ENCODE results near the gene SRRM4. TPM values are rescaled to one million over a fixed set of nuclear protein-coding genes. Genes with fewer than 3 reads are reported as not detected.

The SRRM4 gene
- total RNA-seq, 4 donors from 2014 or later: not detected

DNA sequence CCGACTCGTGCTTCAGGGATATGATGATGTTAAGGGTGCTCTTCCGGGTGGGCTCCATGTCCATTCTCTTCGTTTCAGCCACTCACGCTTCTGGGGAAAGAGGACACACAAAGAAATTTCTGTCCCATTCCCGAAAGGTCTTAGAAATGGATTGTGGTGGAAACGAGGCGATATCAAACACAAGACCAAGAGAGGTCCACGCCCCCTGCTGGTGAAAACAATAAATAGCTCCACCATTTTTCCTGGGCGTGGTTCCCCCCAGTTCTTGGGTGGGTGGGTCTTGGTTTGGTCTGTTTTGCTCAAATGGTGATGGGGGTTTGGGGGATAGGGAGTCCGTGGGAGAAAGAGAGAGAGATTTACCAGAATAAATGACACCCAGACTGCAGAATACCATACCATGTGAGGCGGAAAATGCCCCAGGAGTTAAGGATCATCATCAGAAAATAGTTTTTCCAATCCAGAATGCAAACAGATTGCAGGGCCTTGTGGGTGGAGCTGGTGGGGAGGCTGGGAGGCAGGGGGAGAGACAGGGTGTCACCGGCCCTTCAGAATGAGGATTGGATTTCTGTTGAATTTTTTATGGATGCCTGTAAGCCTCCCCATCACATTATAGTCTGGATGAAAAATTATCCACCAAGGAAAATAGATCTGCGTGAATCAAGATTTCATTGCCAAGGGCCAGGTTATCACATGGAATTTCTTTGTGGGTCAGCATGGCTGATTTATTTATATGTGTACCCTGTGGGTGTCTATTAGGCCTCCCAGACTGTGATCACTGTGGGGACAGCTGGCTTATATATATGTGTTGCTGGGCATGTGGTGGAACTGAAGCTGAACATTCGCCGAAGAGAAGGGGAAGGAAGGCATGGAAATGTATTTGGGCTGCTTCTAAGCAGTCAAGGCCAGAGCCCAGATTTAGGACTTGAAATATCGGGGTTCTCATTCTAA lies 55.8 kb downstream of the SRRM4 start:
- TF ChIP-seq EP300 (IDR thresholded peaks at IDR 0.05) (no peak), POLR2AphosphoS5 (IDR thresholded peaks at IDR 0.05) (no peak), POLR2A (IDR thresholded peaks at IDR 0.05) (no peak)
- TF ChIP-seq, protein P1, sequence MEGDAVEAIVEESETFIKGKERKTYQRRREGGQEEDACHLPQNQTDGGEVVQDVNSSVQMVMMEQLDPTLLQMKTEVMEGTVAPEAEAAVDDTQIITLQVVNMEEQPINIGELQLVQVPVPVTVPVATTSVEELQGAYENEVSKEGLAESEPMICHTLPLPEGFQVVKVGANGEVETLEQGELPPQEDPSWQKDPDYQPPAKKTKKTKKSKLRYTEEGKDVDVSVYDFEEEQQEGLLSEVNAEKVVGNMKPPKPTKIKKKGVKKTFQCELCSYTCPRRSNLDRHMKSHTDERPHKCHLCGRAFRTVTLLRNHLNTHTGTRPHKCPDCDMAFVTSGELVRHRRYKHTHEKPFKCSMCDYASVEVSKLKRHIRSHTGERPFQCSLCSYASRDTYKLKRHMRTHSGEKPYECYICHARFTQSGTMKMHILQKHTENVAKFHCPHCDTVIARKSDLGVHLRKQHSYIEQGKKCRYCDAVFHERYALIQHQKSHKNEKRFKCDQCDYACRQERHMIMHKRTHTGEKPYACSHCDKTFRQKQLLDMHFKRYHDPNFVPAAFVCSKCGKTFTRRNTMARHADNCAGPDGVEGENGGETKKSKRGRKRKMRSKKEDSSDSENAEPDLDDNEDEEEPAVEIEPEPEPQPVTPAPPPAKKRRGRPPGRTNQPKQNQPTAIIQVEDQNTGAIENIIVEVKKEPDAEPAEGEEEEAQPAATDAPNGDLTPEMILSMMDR (IDR thresholded peaks at IDR 0.05): peak in 1 of 2 donors; percentile 16
- DNase-seq (ENCODE audit: low spot score in 2 of 2): no peak

GRCh38 chr12:119044094-119044493 lies 62.8 kb downstream of the SRRM4 start:
- 80% methylated on average over 6 of the region's 6 CpGs for WGBS
- Histone ChIP-seq H3K9me3 (no peaks in the 10 kb centered on the region), H3K27me3 (peaks cover 3% of the 10 kb centered on the region), H3K4me1 (no peaks in the 10 kb centered on the region), H3K27ac (no peak overlapping the region), H3K4me3 (no peak overlapping the region), H3K36me3 (no peaks in the 10 kb centered on the region)
- DNase-seq (ENCODE audit: low spot score in 2 of 2): no peak
- TF ChIP-seq POLR2A (IDR thresholded peaks at IDR 0.05) (no peak), POLR2AphosphoS5 (IDR thresholded peaks at IDR 0.05) (no peak), EP300 (IDR thresholded peaks at IDR 0.05) (no peak)
- TF ChIP-seq, protein P1 (IDR thresholded peaks at IDR 0.05): no peak

More for the DNA sequence above, 55.8 kb downstream of the SRRM4 start:
- WGBS: 48% methylated on average over 17 of the region's 17 CpGs
- Histone ChIP-seq H3K27ac (no peak overlapping the region), H3K4me3 (no peak overlapping the region), H3K27me3 (no peaks in the 10 kb centered on the region), H3K36me3 (no peaks in the 10 kb centered on the region), H3K4me1 (no peaks in the 10 kb centered on the region), H3K9me3 (no peaks in the 10 kb centered on the region)

GRCh38 chr12:119047641-119048040 lies 66.3 kb downstream of the SRRM4 start:
- DNase-seq (ENCODE audit: low spot score in 2 of 2): no peak
- Histone ChIP-seq H3K27me3 (peaks cover 3% of the 10 kb centered on the region), H3K9me3 (no peaks in the 10 kb centered on the region), H3K36me3 (no peaks in the 10 kb centered on the region), H3K4me1 (no peaks in the 10 kb centered on the region), H3K4me3 (no peak overlapping the region), H3K27ac (no peak overlapping the region)
- WGBS: 61% methylated on average over 2 of the region's 2 CpGs
- no peak for TF ChIP-seq POLR2AphosphoS5 (IDR thresholded peaks at IDR 0.05)
- TF ChIP-seq, protein P1 (IDR thresholded peaks at IDR 0.05): no peak
- TF ChIP-seq EP300 (IDR thresholded peaks at IDR 0.05): no peak
- TF ChIP-seq POLR2A (IDR thresholded peaks at IDR 0.05): no peak

DNA sequence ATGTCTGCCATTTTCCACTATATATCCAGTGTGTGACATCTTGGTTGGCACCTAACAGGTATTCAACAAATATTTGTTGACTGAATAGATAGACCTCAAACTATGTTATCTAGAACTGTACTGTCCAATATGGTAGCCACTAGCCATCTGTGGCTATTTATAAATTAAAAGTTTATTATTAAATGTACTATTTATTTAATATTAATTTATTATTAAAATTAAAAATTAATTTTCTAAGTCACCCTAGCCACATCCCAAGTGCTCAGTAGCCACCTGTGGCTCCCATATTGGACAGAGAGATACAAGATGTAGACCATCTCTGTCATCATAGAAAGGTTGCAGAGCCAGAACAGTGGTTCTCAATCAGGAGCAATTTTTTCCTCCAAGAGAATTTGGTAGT lies 69.3 kb downstream of the SRRM4 start:
- Histone ChIP-seq H3K9me3 (no peaks in the 10 kb centered on the region), H3K36me3 (no peaks in the 10 kb centered on the region), H3K4me3 (no peak overlapping the region), H3K27me3 (no peaks in the 10 kb centered on the region), H3K27ac (no peak overlapping the region), H3K4me1 (no peaks in the 10 kb centered on the region)
- no peak for TF ChIP-seq EP300 (IDR thresholded peaks at IDR 0.05)
- TF ChIP-seq, protein P1 (IDR thresholded peaks at IDR 0.05): no peak
- no peak for TF ChIP-seq POLR2AphosphoS5 (IDR thresholded peaks at IDR 0.05)
- TF ChIP-seq POLR2A (IDR thresholded peaks at IDR 0.05): no peak
- no peak for DNase-seq (ENCODE audit: low spot score in 2 of 2)

- no peak for DNase-seq (ENCODE audit: low spot score in 2 of 2)
- 79% methylated on average over 4 of the region's 4 CpGs for WGBS
- Histone ChIP-seq H3K4me3 (no peak overlapping the region), H3K9me3 (no peaks in the 10 kb centered on the region), H3K4me1 (no peaks in the 10 kb centered on the region), H3K27ac (no peak overlapping the region), H3K36me3 (no peaks in the 10 kb centered on the region), H3K27me3 (no peaks in the 10 kb centered on the region)
- no peak for TF ChIP-seq POLR2A (IDR thresholded peaks at IDR 0.05)
- TF ChIP-seq EP300 (IDR thresholded peaks at IDR 0.05): no peak
- TF ChIP-seq POLR2AphosphoS5 (IDR thresholded peaks at IDR 0.05): no peak
- TF ChIP-seq, protein P1 (IDR thresholded peaks at IDR 0.05): no peak
Observed at GRCh38 chr12:119051474-119051873, 70.1 kb downstream of the SRRM4 start.
